GM21367 (cell line): ENCODE results near the gene GPR142.

Experiments
- ATAC-seq: cut with Tn5 transposase; IDR thresholded peaks from one replicate; pipeline ENCODE4 v1.9.1; 2021; ENCODE audit not compliant: unreplicated experiment

GPR142 gene

DNA sequence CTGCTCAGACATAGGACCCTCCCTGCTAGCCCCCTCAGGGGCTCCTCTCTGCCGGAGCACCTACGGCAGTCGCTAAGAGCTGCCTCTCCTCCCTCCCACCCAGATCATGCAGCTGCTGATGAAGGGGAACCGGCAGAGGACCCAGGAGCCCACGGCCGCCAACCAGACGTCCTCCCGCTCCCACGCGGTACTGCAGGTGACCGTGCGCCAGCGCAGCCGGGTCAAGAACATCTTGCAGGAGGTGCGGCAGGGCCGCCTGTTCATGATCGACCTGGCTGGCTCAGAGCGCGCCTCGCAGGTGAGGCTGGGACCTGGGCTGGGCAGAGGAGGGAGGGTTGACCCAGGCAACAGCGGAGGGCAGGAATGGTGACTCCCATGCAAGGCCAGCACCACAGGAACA is 22.6 kb upstream of the GPR142 start:
- ATAC-seq = no peak

DNA sequence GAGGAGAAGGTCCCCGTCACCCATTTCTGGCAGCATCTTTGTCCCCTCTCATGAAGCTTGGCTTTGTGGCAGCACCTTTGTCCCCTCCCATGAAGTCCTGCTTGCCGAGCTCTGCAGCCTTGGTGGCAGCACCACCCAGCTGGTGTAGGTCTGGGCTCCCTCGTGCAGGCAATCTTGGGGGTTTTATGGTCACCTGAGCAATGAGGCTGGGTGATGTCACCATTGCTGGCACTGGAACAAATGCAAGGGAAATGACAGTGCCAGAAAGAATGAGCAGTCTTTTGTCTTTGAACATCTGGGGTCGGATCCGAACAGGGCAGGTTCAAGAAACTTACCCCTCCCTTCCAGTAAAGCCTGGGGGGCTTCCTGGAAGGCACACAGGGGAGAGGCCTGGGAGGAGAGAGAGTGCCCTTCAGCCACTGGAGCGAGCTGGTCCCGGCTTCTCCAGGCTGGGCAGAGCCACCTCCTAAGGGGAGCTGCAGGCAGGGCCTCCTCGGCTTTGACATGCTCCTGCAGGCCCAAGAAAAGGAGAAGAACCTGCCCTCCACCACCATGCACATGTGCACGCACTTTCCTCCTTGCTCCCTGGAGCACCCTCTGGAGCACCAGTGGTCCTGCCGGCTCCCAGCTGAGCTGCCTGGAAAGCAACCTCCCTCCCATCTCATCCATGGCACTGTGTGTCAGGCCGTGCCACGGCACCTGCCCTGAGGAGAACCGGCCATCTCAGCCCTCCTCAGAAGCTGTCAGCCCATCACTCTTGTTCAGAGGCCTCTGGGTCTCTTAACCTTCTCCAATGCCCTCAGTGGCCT is 21.7 kb upstream of the GPR142 start:
- ATAC-seq = no peak

DNA sequence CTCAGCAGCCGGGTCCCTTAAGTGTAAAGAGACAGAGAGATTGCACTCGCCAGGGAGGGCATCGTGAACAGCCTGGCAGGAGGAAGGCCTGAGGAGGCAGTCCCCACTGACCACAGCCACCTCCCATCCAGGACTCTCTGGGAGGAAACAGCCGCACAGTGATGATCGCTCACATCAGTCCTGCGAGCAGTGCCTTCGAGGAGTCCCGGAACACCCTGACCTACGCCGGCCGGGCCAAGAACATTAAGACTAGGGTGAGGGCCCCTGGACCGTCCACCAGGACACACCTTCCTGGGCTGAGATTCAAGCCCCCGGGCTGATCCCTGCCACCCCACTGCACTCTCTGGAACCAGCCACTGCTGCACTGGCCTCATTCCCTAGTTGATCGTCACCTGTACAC is 19.7 kb upstream of the GPR142 start:
- no peak for ATAC-seq

DNA sequence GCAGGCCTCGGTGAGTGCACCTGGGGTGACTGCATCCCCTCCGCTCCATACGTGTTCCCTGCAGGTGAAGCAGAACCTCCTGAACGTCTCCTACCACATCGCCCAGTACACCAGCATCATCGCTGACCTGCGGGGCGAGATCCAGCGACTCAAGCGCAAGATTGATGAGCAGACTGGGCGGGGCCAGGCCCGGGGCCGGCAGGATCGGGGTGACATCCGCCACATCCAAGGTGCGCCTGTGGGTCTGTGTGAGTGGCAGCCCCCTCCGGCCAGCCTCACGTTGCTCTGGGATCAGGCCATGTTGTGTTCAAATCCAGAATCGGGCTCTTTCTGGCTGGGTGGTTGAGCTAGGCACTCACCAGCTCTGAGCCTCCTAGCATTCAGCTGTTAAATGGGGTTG is 18.2 kb upstream of the GPR142 start:
- no peak for ATAC-seq

DNA sequence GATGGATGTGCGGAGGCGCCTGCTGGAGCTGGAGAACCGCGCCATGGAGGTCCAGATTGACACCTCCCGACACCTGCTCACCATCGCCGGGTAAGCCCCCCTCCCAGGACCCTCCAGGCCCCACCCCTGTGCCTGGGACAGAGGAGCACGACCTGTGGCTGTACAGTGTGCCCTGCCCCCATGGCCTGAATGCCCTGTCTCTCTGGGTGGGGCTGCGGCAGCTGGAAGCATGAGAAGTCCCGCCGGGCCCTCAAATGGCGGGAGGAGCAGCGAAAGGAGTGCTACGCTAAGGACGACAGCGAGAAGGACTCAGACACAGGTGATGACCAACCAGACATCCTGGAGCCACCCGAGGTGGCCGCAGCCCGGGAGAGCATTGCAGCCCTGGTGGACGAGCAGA is 16.8 kb upstream of the GPR142 start:
- ATAC-seq = no peak

DNA sequence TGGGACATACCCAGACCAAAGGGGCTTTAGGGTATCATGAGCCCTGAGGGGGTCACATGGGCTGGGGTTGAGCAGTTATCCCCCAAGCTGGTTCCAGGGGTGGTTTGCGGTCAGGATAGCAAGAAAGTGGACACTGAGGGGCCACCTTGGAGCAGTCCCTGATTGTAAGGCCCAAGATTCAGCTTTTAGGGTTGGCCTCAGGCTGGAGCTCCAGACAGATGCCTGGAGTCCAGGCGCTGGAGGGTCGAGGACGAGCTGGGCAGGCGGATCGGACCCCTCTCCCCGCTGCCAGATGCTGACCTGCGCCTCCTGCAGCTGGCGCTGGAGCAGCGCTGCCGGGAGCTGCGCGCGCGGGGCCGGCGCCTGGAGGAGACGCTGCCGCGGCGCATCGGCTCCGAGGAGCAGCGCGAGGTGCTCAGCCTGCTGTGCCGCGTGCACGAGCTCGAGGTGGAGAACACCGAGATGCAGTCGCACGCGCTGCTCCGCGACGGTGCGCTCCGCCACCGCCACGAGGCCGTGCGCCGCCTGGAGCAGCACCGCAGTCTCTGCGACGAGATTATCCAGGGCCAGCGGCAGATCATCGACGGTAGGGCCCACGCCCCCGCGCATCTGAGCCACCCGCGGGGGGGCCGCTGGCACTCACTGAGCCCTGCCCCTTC is 15.6 kb upstream of the GPR142 start:
- ATAC-seq = no peak

DNA sequence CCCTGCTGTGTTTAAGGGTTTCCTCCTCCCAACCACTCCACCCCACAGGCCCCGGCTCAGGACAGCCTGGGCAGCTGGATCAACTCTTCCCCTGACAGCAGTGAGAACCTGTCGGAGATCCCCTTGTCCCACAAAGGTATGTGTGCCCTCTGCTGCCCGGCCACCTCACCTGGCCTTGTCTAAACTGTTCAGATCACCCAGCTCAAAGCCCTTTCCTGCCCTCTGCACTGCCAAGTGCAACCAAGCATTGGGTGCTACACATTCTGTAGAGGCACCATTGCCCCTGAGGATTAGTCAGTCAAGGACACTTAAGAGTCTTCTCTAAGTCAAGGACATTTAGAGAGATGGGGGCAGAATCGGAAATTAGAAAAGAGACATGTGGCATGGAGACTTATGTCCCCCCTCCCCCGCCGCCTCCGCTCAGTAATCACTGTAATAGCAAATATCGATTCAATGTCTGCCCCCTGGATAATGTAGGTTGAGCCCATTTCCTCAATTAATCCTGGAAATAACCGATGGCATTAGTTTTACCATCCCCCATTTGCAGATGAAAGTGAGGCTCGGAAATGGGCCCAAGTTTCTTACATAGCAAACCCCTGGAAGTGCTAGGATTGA is 13.8 kb upstream of the GPR142 start:
- ATAC-seq = no peak

DNA sequence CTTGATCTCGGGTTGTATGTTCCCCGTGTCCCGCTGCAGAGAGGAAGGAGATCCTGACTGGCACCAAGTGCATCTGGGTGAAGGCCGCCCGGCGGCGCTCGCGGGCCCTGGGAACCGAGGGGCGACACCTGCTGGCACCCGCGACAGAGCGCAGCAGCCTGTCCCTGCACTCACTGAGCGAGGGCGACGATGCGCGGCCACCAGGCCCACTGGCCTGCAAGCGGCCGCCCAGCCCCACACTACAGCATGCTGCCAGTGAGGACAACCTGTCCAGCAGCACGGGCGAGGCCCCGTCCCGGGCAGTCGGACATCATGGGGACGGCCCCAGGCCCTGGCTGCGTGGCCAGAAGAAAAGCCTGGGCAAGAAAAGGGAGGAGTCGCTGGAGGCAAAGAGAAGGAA is 13.2 kb upstream of the GPR142 start:
- peak; percentile 60 for ATAC-seq

DNA sequence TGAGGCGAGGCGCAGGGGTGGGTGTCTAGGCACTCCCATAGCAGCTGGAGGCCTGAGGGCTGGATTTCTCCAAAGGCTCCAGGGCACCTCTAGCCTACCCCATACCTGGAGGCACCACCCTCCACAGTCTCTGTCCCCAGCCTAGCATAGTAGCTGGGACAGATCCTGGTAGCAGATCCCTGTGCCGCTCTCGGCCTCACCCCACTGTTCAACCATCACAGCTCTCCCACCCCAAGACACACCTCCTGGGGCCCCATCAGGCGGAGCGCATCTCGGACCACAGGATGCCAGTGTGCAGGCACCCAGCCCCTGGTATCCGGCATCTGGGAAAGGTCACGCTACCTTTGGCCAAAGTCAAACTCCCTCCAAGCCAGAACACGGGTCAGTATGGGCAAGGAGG is 12.7 kb upstream of the GPR142 start:
- ATAC-seq = no peak

DNA sequence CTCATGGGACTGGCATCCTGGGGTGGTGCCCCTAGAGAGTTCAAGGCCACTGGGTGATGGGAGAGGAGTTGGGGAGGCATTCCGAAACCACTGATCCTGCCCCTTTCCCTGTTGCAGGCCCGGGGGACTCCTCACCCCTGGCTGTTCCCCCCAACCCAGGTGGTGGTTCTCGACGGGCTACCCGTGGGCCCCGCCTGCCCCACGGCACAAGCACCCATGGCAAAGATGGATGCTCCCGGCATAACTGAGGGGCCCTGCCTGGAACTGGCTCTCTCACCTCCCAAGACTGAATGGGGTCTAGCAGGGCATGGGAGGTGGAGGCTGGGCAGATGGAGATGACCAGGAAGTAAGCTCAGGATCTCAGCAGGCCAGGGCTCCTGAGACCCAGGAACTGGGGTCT is 12.2 kb upstream of the GPR142 start:
- no peak for ATAC-seq

DNA sequence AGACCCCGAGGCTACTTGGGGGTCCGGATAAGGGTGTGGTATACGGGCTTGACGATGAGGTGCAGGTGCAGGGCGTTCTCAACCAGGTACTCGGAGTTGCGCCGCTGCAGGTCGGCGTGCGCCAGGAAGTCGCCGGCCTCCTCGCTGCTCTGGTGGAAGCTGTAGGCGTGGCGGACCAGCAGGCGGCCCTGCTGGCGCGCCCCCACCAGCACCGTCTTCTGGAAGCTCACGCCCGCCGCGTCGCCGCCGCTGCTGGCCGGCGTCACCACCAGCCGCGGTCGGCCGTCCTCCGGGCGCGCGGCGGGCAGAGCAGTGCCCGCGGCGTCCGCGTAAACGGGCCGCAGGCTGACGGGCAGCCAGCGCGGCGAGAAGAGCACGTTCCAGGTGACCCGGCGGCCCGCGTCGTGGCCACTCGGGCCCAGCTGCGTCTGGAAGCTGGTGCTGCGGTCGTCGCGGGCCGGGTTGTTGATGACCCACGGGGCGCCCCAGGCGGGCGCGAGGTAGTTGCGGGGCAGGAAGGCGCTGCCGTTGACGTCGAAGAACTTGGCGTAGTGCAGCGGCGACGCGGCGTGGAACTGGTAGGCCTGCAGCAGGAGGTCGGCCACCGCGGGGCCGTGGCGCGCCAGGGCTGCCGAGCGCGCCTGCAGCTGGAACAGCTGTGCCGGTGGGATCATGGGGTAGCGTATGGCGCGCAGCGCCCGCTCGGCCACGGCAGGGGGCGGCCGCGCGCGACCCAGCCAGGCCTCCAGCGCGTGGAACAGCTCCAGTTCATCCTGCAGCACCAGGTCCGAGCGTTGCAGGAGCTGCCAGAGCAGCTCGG is 10.4 kb upstream of the GPR142 start:
- ATAC-seq = no peak

DNA sequence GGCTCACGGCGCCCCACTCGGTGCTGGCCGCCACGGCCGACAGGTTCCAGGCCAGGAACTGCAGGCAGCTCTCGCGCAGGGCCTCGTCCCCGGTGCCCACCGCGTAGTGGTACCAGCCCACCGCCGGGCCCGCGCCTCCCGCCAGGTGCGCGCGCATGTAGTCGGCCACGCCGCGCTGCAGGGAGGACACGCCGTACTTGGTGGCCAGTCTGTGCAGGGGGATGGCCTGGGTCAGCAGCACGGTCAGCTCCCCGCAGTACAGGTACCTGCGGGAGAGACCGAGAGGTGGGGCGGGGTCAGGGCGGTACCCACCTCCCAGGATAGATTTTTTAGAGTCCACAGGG is 9.9 kb upstream of the GPR142 start:
- no peak for ATAC-seq

DNA sequence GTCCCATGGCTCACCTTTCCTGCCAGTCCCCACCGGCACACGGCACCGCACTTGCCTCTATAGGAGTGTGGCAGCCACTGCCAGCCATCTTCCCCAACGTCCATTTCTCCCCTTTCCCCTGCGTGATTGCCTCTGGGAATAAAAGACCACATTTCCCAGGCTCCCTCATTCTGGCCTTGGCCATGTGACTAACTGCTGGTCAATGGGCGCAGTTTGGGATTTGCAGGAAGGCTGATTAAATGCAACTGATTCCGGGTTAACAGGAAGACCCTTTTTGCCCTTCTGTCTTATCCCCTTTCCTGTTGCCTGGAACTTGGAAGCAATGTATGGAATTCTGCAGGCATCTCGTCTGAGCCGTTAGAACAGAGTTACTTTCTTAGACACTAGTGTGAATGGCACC is 8.6 kb upstream of the GPR142 start:
- no peak for ATAC-seq

DNA sequence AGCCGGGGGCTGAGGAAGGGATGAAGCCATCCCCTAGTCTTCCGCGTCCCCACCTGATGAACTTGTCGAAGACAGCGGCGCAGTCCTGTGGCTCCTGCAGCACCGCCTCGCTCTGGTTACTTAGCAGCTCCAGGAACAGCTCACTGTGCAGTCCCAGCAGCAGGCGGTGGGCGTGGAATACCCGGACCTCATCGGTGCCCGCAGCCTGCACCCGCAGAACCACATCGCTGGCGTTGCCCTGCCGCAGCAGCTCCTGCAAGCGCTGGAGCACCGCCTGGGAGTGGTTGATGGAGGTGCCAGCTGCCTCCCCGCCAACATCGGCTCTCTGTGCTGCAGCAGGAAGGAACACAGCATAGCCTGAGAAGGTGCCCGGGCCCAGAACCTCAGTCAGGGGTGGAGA is 7.4 kb upstream of the GPR142 start:
- no peak for ATAC-seq

DNA sequence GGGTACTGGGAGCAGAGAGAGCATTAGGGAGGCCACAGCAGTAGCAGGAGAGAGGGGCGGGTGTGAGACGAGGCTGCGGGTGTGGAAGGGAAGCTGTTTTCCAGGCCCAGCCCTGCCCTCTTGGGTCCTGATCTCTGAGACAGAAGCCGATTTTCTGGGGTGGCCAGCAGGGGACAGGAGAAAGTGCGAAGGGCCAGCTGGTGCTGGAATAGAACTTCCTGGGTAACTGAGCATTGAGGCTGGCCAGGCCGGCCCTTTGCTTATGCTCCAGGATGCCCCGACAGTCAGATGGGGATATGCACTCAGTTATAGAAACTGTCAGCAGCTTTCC is 6.4 kb upstream of the GPR142 start:
- ATAC-seq = no peak

DNA sequence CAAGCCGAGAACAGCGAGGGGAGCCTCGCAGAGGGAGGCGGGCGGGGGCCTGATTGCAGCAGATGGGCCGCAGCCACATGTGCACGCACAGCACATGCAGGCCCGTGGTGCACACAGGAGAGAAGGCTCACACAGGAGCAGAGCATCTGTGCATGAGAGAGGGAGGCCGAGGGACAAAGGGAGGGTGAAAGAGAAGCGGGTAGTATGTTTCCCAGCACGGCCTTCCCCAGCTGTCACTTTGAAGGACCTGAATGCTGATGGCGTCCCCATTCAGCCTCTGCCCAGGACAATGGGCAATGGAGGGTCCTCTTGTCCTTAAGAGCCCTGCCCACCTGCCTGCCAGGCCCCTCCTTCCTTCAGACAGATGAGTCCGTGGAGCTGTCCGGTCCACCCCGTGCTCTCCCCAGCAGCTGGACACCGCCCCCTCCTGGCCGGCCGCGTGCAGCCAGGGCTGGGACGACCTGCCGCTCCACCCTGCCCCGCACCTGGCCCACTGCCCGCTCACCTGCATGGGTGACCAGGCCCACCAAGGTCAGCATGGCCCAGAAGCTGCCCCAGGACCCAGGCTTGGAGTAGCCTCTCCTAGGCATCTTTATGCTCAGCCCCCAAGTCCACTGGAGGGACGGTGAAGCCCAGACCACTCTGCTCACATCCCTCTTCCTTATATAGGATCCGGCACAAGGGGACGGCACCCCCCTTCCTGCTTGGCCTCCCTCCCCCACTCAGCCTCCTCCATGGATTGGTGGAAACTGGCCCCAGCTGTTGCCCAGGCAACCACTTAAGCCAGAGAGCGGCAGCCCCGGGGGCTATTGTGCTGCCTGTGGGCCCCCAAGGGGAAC is 5.9 kb upstream of the GPR142 start, which contains the start of gene BTBD17:
BTBD17 (minus strand) TSS at position 639 of the 839 bp plus-strand sequence; CDS start at position 590, 49 bp downstream.
- no peak for ATAC-seq

DNA sequence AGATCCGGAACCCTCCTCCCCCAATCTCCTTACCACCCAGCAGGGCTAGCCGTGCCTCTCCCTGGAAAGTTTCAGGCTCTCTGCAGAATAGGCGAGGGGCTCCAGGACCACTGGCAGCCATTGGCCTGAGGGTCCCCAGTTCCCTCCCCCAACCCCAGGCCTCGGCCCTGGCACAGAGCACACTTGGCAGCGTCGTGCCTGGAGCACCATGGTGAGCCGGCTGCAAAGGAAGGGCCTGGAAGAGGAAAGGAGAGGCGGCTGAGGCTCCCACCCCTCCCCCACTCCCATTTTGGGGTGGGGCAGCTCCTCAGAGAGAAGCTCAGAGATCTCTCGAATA is 5.3 kb upstream of the GPR142 start:
- ATAC-seq = no peak

DNA sequence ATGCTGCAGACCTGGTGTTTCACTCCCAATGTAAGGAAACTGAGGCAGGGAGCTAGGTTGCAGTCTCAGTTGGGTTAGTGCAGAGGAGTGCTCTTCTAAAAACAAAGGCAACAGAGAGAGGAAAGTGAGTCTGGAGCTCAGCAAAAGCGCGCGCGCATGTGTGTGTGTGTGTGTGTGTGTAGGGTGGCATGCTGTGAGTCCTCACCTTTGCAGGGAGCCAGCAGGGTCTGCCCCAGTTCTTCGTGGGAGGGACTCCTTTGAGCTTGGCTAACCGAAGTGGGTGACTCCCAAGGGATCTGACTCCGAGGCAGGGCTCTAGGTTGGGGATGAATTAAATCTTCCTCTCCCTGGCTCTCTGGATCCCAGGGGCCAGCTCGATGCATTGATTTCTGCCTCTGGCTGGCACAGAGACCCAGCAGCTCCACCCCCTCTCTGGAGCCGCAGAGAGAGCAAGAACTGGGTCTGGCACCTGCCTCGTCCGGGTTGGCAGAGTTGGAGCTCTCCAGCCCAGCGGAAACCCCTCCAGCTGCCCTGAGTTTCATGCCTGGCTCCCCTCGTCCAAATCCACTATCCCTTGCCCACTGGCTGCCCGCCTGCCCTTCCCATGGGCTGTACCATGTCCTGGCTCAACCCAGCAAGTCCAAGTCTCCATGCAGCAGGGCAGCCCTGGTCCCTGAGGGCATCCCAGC is 4.4 kb upstream of the GPR142 start:
- ATAC-seq = no peak

DNA sequence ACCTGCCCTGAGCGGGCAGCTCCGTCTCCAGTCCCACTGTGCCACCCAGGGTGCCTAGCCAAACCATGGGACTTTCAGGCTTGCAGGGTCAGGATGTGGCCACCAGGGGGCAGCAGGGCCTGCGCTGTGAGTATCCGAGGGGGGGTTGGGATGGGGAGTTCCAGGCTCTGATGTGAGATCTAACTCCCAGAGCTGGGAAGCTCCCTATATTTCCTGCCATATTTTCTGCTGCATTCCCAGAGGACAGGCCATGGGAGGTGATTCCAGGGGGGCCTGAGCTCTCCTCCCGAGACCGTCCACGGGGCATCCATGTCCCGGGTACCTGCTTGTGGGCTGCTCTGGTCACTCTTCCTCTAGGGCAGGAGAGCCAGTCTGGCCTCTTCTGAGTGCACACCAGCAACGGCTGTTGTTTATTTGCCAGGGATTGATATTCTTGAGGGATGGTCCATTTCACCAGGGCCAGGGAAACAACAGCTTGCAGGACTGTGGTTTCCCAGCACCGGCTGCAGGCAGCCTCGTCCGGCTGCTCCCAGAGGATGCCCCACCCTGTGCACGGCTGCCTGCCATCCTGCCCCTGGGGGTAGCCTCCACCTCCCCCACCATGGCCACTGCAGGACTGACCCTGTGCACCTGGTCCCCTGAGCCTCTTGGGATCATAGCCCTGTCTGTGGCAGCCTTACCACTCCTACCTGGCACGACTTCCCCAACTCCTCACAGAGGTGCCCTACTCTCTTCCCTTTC is 1.2 kb downstream of the GPR142 start:
- no peak for ATAC-seq

DNA sequence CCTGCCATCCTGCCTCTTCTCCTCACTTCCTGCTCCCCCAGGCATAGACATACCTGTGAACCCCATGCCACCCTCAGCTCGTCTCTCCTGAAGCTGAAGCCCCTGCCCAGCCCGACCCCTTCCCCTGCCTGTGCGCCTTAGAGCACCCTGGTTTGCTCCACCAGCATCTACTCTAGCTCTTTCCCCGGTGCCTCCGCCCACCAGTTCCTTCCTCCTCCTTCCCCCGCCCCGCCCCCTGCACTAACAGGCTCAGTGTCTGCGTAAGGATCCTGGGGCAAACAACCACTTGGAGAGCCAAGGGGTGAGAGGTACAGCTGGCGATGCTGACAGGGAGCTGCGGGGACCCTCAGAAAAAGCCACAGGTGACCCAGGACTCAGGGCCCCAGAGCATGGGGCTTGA is 1.9 kb downstream of the GPR142 start:
- ATAC-seq = no peak
